AG09319 (cell line): ENCODE measurements around the gene KLHL29.

Source experiments
- DNase-seq: peaks from one replicate; pipeline ENCODE4 v3.0.0-alpha.2; 2010; ENCODE audit warnings: low read depth; ENCODE audit errors: extremely low read depth
- CTCF ChIP-seq: IDR thresholded peaks from 2 replicates; pipeline ENCODE4 v1.5.1; 2011; ENCODE audit warnings: low read depth, mild to moderate bottlenecking, inconsistent platforms, low read length, moderate library complexity

The KLHL29 gene

GRCh38 chr2:23373666-23374065 is 11.3 kb upstream of the KLHL29 start:
- DNase-seq: no peak
- TF ChIP-seq CTCF: no peak

- TF ChIP-seq CTCF: no peak
- DNase-seq: no peak
Measured at GRCh38 chr2:23375448-23375847, 9.5 kb upstream of the KLHL29 start.

GRCh38 chr2:23376075-23376474 is 8.9 kb upstream of the KLHL29 start:
- DNase-seq: no peak
- TF ChIP-seq CTCF: no peak

GRCh38 chr2:23376972-23377371 is 8.0 kb upstream of the KLHL29 start:
- no peak for DNase-seq
- no peak for TF ChIP-seq CTCF

- TF ChIP-seq CTCF: no peak
- no peak for DNase-seq
Measured at GRCh38 chr2:23377771-23378170, 7.2 kb upstream of the KLHL29 start.

GRCh38 chr2:23378496-23378895 is 6.5 kb upstream of the KLHL29 start:
- TF ChIP-seq CTCF: no peak
- no peak for DNase-seq

- TF ChIP-seq CTCF: no peak
- no peak for DNase-seq
Measured at GRCh38 chr2:23379220-23379695, 5.7 kb upstream of the KLHL29 start.
